Esophagus muscularis mucosa (tissue), 4 donors: ENCODE data around the gene KRT7. TPM values are rescaled to one million over a fixed set of nuclear protein-coding genes. Genes with fewer than 3 reads are reported as not detected.

Experiments
- DNase-seq: peaks from one replicate; pipeline ENCODE4 v3.0.0-alpha.2; 2017; ENCODE audit errors: extremely low spot score
- H3K27ac ChIP-seq, 4 donors: fragments of 200-600 bp; sonication (generic); replicated peaks in 1 of 4; 1 replicate in 3 of 4; 2 replicates in 1 of 4; pipeline ENCODE4 v1.5.1; 2016 to 2019; ENCODE audit warnings: mild to moderate bottlenecking in 1 of 4
- H3K27me3 ChIP-seq, 4 donors: fragments of 200-600 bp; sonication (generic); one replicate each; pipeline versions ENCODE4 v1.5.1 to v1.6.0; 2016 to 2019
- H3K36me3 ChIP-seq, 4 donors: fragments of 200-600 bp; sonication (generic); one replicate each; pipeline ENCODE4 v1.5.1; 2016 to 2019
- H3K4me1 ChIP-seq, 4 donors: fragments of 200-600 bp; sonication (generic); one replicate each; pipeline ENCODE4 v1.5.1; 2016 to 2019
- H3K4me3 ChIP-seq, 4 donors: fragments of 200-600 bp; sonication (generic); 1 replicate in 2 of 4; 2 replicates in 2 of 4; pipeline ENCODE4 v1.5.1; 2016 to 2019; ENCODE audit warnings: mild to moderate bottlenecking in 4 of 4, moderate library complexity in 1 of 4
- H3K9me3 ChIP-seq, 4 donors: fragments of 200-600 bp; sonication (generic); 1 replicate in 3 of 4; 2 replicates in 1 of 4; pipeline ENCODE4 v1.5.1; 2016 to 2019
- EP300 ChIP-seq: sonication (generic); formaldehyde crosslinking; IDR thresholded peaks from one replicate; pipeline ENCODE4 v1.6.1; 2017; ENCODE audit warnings: antibody characterized with exemption
- POLR2A ChIP-seq: fragments of 450-650 bp; IDR thresholded peaks from one replicate; pipeline ENCODE4 v1.6.1; 2017; ENCODE audit warnings: antibody characterized with exemption, moderate library complexity, mild to moderate bottlenecking, low read depth
- POLR2AphosphoS5 ChIP-seq, 2 donors: sonication (generic); formaldehyde crosslinking; IDR thresholded peaks; one replicate each; pipeline ENCODE4 v1.6.1; 2017; ENCODE audit warnings: antibody characterized with exemption in 2 of 2
- WGBS: methylation state at CpG from one replicate; pipeline ENCODE4 v1.1.5; 2018; 5-methylcytosine and 5-hydroxymethylcytosine counted together
- intact Hi-C: fragments of 100-400 bp; cut with DNase I; formaldehyde crosslinking; loops from one replicate; pipeline ENCODE4 v1.15.1; 2023
- total RNA-seq, 4 donors: library from RNA; depleted of rRNA; stranded (reverse); fragments of >200 nt; gene quantifications; one replicate each; pipeline versions ENCODE4 v1.1.0 to v1.2.1, GENCODE V29; 2016
- TF ChIP-seq, protein P1 (sequence below), 3 experiments: fragments of 200-600 bp in 2 of 3; fragments of 450-650 bp in 1 of 3; sonication (generic) in 2 of 3; IDR thresholded peaks; one replicate each; pipeline ENCODE4 v1.5.1; 2017 to 2019; ENCODE audit warnings: antibody characterized with exemption in 3 of 3, mild to moderate bottlenecking in 2 of 3, moderate library complexity in 1 of 3

Gene KRT7
- total RNA-seq, 4 donors from 2014 or later, result 0.83 to 8.4 (median 4.5) TPM

GRCh38 chr12:52232203-52232673, 805 bp upstream of the KRT7 start:
- TF ChIP-seq POLR2A (no peak), POLR2AphosphoS5 (IDR thresholded peaks at IDR 0.05) (no peak), EP300 (no peak)
- TF ChIP-seq, protein P1, sequence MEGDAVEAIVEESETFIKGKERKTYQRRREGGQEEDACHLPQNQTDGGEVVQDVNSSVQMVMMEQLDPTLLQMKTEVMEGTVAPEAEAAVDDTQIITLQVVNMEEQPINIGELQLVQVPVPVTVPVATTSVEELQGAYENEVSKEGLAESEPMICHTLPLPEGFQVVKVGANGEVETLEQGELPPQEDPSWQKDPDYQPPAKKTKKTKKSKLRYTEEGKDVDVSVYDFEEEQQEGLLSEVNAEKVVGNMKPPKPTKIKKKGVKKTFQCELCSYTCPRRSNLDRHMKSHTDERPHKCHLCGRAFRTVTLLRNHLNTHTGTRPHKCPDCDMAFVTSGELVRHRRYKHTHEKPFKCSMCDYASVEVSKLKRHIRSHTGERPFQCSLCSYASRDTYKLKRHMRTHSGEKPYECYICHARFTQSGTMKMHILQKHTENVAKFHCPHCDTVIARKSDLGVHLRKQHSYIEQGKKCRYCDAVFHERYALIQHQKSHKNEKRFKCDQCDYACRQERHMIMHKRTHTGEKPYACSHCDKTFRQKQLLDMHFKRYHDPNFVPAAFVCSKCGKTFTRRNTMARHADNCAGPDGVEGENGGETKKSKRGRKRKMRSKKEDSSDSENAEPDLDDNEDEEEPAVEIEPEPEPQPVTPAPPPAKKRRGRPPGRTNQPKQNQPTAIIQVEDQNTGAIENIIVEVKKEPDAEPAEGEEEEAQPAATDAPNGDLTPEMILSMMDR (IDR thresholded peaks at IDR 0.05), result no peak
- Histone ChIP-seq H3K9me3 (no peaks in the 10 kb centered on the region), H3K4me1 (peaks cover 20 to 34% (median 24%) of the 10 kb centered on the region in 4 donors), H3K27ac (peak overlapping the region in 2 of 4 donors; percentile 10 to 36), H3K4me3 (peak overlapping the region in 2 of 4 donors; percentile 28 to 44), H3K27me3 (peaks cover 0 to 66% (median 21%) of the 10 kb centered on the region in 4 donors), H3K36me3 (no peaks in the 10 kb centered on the region)
- WGBS, result 68% methylated on average over 12 of the region's 12 CpGs
- intact Hi-C loops, result no loop called here
- no peak for DNase-seq

DNA sequence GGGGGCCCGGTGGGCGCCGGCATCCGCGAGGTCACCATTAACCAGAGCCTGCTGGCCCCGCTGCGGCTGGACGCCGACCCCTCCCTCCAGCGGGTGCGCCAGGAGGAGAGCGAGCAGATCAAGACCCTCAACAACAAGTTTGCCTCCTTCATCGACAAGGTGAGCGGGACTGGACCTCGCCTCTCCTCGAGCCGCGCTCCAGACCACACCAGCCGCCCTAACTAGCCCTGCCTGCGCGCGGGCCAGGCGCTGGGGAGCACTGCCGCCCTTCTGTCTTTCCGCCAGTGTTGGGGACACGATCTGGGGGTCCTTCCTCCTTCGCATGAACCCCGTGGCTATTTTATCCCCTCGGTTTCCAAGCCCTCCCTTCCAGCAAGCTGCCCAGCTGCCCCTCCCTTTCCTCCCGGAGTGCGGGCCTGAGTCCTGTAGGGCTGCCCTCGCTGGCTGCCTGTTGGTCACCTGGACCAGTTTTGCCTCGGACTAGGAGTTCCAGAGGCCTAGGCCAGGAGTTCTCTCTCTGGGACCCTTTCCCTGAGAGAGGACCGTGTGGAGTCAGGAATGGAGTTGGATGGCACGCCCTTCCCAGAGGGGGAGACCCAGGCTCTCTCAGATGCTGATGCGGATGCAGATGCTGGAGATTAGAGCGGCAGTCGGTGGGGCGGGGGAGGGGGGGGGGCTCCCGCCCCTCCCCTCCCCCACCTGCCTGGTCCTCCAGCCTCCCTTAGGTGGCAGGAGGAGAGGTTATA, 592 bp downstream of the KRT7 start:
- peaks cover 20 to 34% (median 24%) of the 10 kb centered on the region in 4 donors for H3K4me1 ChIP-seq
- H3K27ac ChIP-seq, result peak overlapping the region in 1 of 4 donors; percentile 41
- no peak for DNase-seq
- 32% methylated on average over 22 of the region's 40 CpGs for WGBS
- H3K27me3 ChIP-seq, result peaks cover 0 to 66% (median 21%) of the 10 kb centered on the region in 4 donors
- H3K36me3 ChIP-seq, result no peaks in the 10 kb centered on the region
- peak overlapping the region; percentile 17 to 44 (median 26) for H3K4me3 ChIP-seq
- intact Hi-C loops, result no loop called here
- no peaks in the 10 kb centered on the region for H3K9me3 ChIP-seq
- no peak for TF ChIP-seq EP300

- H3K4me1 ChIP-seq, result peaks cover 20 to 34% (median 24%) of the 10 kb centered on the region in 4 donors
- DNase-seq, result no peak
- no peaks in the 10 kb centered on the region for H3K36me3 ChIP-seq
- no peaks in the 10 kb centered on the region for H3K9me3 ChIP-seq
- no peak overlapping the region for H3K27ac ChIP-seq
- H3K4me3 ChIP-seq, result no peak overlapping the region
- 94% methylated on average over 10 of the region's 10 CpGs for WGBS
- intact Hi-C loops, result no loop called here
- H3K27me3 ChIP-seq, result peaks cover 0 to 60% (median 21%) of the 10 kb centered on the region in 4 donors
- no peak for TF ChIP-seq POLR2A
- TF ChIP-seq, protein P1 (IDR thresholded peaks at IDR 0.05), result no peak
Observed at GRCh38 chr12:52234223-52234810, 1.3 kb downstream of the KRT7 start.

GRCh38 chr12:52235001-52235764, 2.1 kb downstream of the KRT7 start:
- Histone ChIP-seq H3K4me1 (peaks cover 20 to 34% (median 24%) of the 10 kb centered on the region in 4 donors), H3K9me3 (no peaks in the 10 kb centered on the region), H3K4me3 (no peak overlapping the region), H3K27me3 (peaks cover 0 to 52% (median 21%) of the 10 kb centered on the region in 4 donors), H3K36me3 (no peaks in the 10 kb centered on the region), H3K27ac (no peak overlapping the region)
- no peak for DNase-seq
- TF ChIP-seq, protein P1 (IDR thresholded peaks at IDR 0.05), result no peak
- no peak for TF ChIP-seq POLR2A
- TF ChIP-seq POLR2AphosphoS5 (IDR thresholded peaks at IDR 0.05), result no peak
- intact Hi-C loops, result no loop called here
- 96% methylated on average over 15 of the region's 15 CpGs for WGBS

- Histone ChIP-seq H3K27me3 (peaks cover 0 to 46% (median 21%) of the 10 kb centered on the region in 4 donors), H3K4me3 (no peak overlapping the region), H3K27ac (no peak overlapping the region), H3K36me3 (no peaks in the 10 kb centered on the region), H3K4me1 (peaks cover 15 to 27% (median 18%) of the 10 kb centered on the region in 4 donors), H3K9me3 (no peaks in the 10 kb centered on the region)
- 87% methylated on average over 4 of the region's 4 CpGs for WGBS
- no peak for DNase-seq
- intact Hi-C loops, result no loop called here
- no peak for TF ChIP-seq POLR2AphosphoS5 (IDR thresholded peaks at IDR 0.05)
Observed at GRCh38 chr12:52235822-52236361, 2.8 kb downstream of the KRT7 start.
